ENCODE results near the gene MRPL16. TPM values are rescaled to one million over a fixed set of nuclear protein-coding genes. Genes with fewer than 3 reads are reported as not detected.
"Not testable (repeated sequence)": the region's sequence is repeated elsewhere in the genome, so short reads cannot be mapped to it uniquely, and the experiment has no call there.

Gene MRPL16
- total RNA-seq, 2 donors from 2014 or later: 23.6 to 28.1 TPM

GRCh38 chr11:59787816-59788215, 22.8 kb downstream of the MRPL16 start:
- no peaks in the 10 kb centered on the region for H3K9me3 ChIP-seq
- no peak overlapping the region for H3K4me3 ChIP-seq
- H3K36me3 ChIP-seq: peaks cover 21% of the 10 kb centered on the region
- ATAC-seq (ENCODE audit: insufficient number of reproducible peaks, low FRiP score, low read depth): no peak
- H3K27ac ChIP-seq: no peak overlapping the region
- H3K4me1 ChIP-seq (ENCODE audit: control insufficient read depth in 1 of 2, low read depth in 2 of 2): peaks cover 10 to 20% of the 10 kb centered on the region in 2 donors
- no peaks in the 10 kb centered on the region for H3K27me3 ChIP-seq (replicated peaks; ENCODE audit: insufficient read depth)
- DNase-seq (ENCODE audit: low spot score): no peak
- TF ChIP-seq, protein P1, sequence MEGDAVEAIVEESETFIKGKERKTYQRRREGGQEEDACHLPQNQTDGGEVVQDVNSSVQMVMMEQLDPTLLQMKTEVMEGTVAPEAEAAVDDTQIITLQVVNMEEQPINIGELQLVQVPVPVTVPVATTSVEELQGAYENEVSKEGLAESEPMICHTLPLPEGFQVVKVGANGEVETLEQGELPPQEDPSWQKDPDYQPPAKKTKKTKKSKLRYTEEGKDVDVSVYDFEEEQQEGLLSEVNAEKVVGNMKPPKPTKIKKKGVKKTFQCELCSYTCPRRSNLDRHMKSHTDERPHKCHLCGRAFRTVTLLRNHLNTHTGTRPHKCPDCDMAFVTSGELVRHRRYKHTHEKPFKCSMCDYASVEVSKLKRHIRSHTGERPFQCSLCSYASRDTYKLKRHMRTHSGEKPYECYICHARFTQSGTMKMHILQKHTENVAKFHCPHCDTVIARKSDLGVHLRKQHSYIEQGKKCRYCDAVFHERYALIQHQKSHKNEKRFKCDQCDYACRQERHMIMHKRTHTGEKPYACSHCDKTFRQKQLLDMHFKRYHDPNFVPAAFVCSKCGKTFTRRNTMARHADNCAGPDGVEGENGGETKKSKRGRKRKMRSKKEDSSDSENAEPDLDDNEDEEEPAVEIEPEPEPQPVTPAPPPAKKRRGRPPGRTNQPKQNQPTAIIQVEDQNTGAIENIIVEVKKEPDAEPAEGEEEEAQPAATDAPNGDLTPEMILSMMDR (IDR thresholded peaks at IDR 0.05): no peak

- Histone ChIP-seq H3K27me3 (replicated peaks; ENCODE audit: insufficient read depth) (no peaks in the 10 kb centered on the region), H3K27ac (no peak overlapping the region), H3K4me1 (ENCODE audit: control insufficient read depth in 1 of 2, low read depth in 2 of 2) (peaks cover 10 to 20% of the 10 kb centered on the region in 2 donors), H3K9me3 (no peaks in the 10 kb centered on the region), H3K4me3 (peak overlapping the region; percentile 3), H3K36me3 (peaks cover 15% of the 10 kb centered on the region)
- TF ChIP-seq, protein P1 (IDR thresholded peaks at IDR 0.05): no peak
- no peak for DNase-seq (ENCODE audit: low spot score)
- no peak for ATAC-seq (ENCODE audit: insufficient number of reproducible peaks, low FRiP score, low read depth)
Measured at GRCh38 chr11:59787255-59787588, 23.4 kb downstream of the MRPL16 start.

GRCh38 chr11:59785818-59786217, 24.8 kb downstream of the MRPL16 start:
- Histone ChIP-seq H3K4me3 (no peak overlapping the region), H3K4me1 (ENCODE audit: control insufficient read depth in 1 of 2, low read depth in 2 of 2) (peaks cover 10 to 20% of the 10 kb centered on the region in 2 donors), H3K36me3 (peaks cover 5% of the 10 kb centered on the region), H3K27me3 (replicated peaks; ENCODE audit: insufficient read depth) (no peaks in the 10 kb centered on the region), H3K9me3 (no peaks in the 10 kb centered on the region), H3K27ac (no peak overlapping the region)
- DNase-seq (ENCODE audit: low spot score) (no peak), ATAC-seq (ENCODE audit: insufficient number of reproducible peaks, low FRiP score, low read depth) (no peak)
- TF ChIP-seq, protein P1 (IDR thresholded peaks at IDR 0.05): no peak

GRCh38 chr11:59784441-59784840, 26.1 kb downstream of the MRPL16 start:
- H3K9me3 ChIP-seq; DNase-seq (ENCODE audit: low spot score); H3K36me3 ChIP-seq; ATAC-seq (ENCODE audit: insufficient number of reproducible peaks, low FRiP score, low read depth); H3K27ac ChIP-seq; H3K4me3 ChIP-seq; H3K27me3 ChIP-seq (replicated peaks; ENCODE audit: insufficient read depth): not testable (repeated sequence)
- H3K4me1 ChIP-seq (ENCODE audit: control insufficient read depth in 1 of 2, low read depth in 2 of 2): peaks cover 10 to 20% of the 10 kb centered on the region in 2 donors

DNA sequence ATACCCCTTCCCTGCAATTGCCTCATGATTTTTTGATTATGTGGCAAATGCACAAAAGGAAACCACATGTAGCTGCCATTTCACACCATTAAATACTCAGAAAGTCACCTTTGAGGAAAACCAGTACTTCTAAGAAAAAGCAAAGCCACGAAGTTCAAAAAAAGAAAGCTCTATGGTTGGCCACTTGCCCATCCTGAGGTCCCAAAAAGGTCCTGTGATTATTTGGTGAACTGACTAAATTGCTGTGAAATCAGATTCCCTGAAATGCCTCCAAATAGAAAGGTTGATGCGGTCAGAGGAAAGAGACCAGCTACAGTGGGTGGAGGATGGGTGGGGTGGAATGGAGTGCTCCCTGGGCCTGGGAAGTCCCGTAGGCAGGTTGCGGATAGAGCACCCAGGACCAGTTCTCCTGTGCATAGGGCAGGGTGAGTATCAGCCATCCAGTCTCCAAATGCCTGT, 26.9 kb downstream of the MRPL16 start:
- Histone ChIP-seq H3K4me3 (no peak overlapping the region), H3K9me3 (no peaks in the 10 kb centered on the region), H3K4me1 (ENCODE audit: control insufficient read depth in 1 of 2, low read depth in 2 of 2) (peaks cover 10 to 24% of the 10 kb centered on the region in 2 donors), H3K27ac (no peak overlapping the region), H3K27me3 (replicated peaks; ENCODE audit: insufficient read depth) (no peaks in the 10 kb centered on the region), H3K36me3 (no peaks in the 10 kb centered on the region)
- TF ChIP-seq, protein P1 (IDR thresholded peaks at IDR 0.05): no peak
- DNase-seq (ENCODE audit: low spot score): no peak
- ATAC-seq (ENCODE audit: insufficient number of reproducible peaks, low FRiP score, low read depth): no peak

DNA sequence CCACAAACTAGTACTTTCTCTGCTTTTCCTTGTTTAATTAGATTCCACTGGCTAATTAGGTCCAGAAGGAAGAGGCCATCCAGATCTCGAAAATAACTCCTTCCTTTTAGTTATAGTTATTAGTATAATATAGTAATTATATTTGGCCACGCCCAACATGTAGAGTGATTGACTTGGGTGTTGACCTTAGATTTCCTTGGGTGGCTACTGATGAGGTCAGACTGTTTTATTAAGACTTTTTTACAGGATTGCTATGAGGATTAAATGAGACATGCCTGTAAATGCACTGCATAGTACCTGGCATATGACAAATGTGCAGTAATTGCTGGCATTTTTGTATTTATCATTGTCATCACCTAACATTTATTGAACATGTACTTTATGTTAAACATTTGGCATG, 28.5 kb downstream of the MRPL16 start:
- no peak overlapping the region for H3K27ac ChIP-seq
- TF ChIP-seq, protein P1 (IDR thresholded peaks at IDR 0.05): no peak
- no peaks in the 10 kb centered on the region for H3K36me3 ChIP-seq
- H3K4me3 ChIP-seq: no peak overlapping the region
- peaks cover 14 to 26% of the 10 kb centered on the region in 2 donors for H3K4me1 ChIP-seq (ENCODE audit: control insufficient read depth in 1 of 2, low read depth in 2 of 2)
- no peaks in the 10 kb centered on the region for H3K9me3 ChIP-seq
- H3K27me3 ChIP-seq (replicated peaks; ENCODE audit: insufficient read depth): no peaks in the 10 kb centered on the region
- no peak for DNase-seq (ENCODE audit: low spot score)
- no peak for ATAC-seq (ENCODE audit: insufficient number of reproducible peaks, low FRiP score, low read depth)
